ENCODE data around the gene NECAP2. TPM values are rescaled to one million over a fixed set of nuclear protein-coding genes. Genes with fewer than 3 reads are reported as not detected.
"Not testable (repeated sequence)": the region's sequence is repeated elsewhere in the genome, so short reads cannot be mapped to it uniquely, and the experiment has no call there.

The NECAP2 gene
- total and polyA plus RNA-seq, 4 donors = 21.8 to 41.8 (median 26.2) TPM

GRCh38 chr1:16503494-16503893 lies 63.0 kb downstream of the NECAP2 start:
- no peaks in the 10 kb centered on the region for H3K36me3 ChIP-seq (ENCODE audit: control insufficient read depth in 4 of 4, insufficient read depth in 3 of 4, low read depth in 1 of 4, low read length in 3 of 4)
- H3K27me3 ChIP-seq (ENCODE audit: control insufficient read depth in 4 of 4, insufficient read depth in 4 of 4, low read length in 3 of 4) = no peaks in the 10 kb centered on the region
- H3K9ac ChIP-seq (ENCODE audit: low read depth in 1 of 2, low read length in 2 of 2) = no peak overlapping the region
- H3K4me1 ChIP-seq (ENCODE audit: control insufficient read depth in 4 of 4, insufficient read depth in 4 of 4, low read length in 3 of 4) = peaks cover 0 to 9% (median 6%) of the 10 kb centered on the region in 4 donors
- DNase-seq (ENCODE audit: low spot score) = no peak
- no peaks in the 10 kb centered on the region for H3K9me3 ChIP-seq (ENCODE audit: control insufficient read depth in 4 of 4, low read length in 3 of 4)
- TF ChIP-seq SP1 (IDR thresholded peaks at IDR 0.05) = no peak
- H3K27ac ChIP-seq (ENCODE audit: low read depth in 1 of 2, low read length in 2 of 2) = no peak overlapping the region
- 81% methylated on average over 2 of the region's 2 CpGs for WGBS
- H3K4me3 ChIP-seq (ENCODE audit: low read depth in 1 of 3, low read length in 3 of 3) = no peak overlapping the region

GRCh38 chr1:16505870-16506269 lies 65.3 kb downstream of the NECAP2 start:
- not testable (repeated sequence) for DNase-seq (ENCODE audit: low spot score); H3K4me1 ChIP-seq (ENCODE audit: control insufficient read depth in 4 of 4, insufficient read depth in 4 of 4, low read length in 3 of 4); H3K27me3 ChIP-seq (ENCODE audit: control insufficient read depth in 4 of 4, insufficient read depth in 4 of 4, low read length in 3 of 4); H3K36me3 ChIP-seq (ENCODE audit: control insufficient read depth in 4 of 4, insufficient read depth in 3 of 4, low read depth in 1 of 4, low read length in 3 of 4); H3K4me3 ChIP-seq (ENCODE audit: low read depth in 1 of 3, low read length in 3 of 3); H3K9me3 ChIP-seq (ENCODE audit: control insufficient read depth in 4 of 4, low read length in 3 of 4); H3K27ac ChIP-seq (ENCODE audit: low read depth in 1 of 2, low read length in 2 of 2); H3K9ac ChIP-seq (ENCODE audit: low read depth in 1 of 2, low read length in 2 of 2)
- WGBS = 98% methylated on average over 2 of the region's 2 CpGs

GRCh38 chr1:16506364-16507136 lies 66.0 kb downstream of the NECAP2 start:
- not testable (repeated sequence) for DNase-seq (ENCODE audit: low spot score)

GRCh38 chr1:16508861-16509445 lies 68.4 kb downstream of the NECAP2 start:
- DNase-seq (ENCODE audit: low spot score); H3K4me1 ChIP-seq (ENCODE audit: control insufficient read depth in 4 of 4, insufficient read depth in 4 of 4, low read length in 3 of 4); H3K36me3 ChIP-seq (ENCODE audit: control insufficient read depth in 4 of 4, insufficient read depth in 3 of 4, low read depth in 1 of 4, low read length in 3 of 4); H3K27me3 ChIP-seq (ENCODE audit: control insufficient read depth in 4 of 4, insufficient read depth in 4 of 4, low read length in 3 of 4); H3K27ac ChIP-seq (ENCODE audit: low read depth in 1 of 2, low read length in 2 of 2); H3K9ac ChIP-seq (ENCODE audit: low read depth in 1 of 2, low read length in 2 of 2); H3K9me3 ChIP-seq (ENCODE audit: control insufficient read depth in 4 of 4, low read length in 3 of 4); H3K4me3 ChIP-seq (ENCODE audit: low read depth in 1 of 3, low read length in 3 of 3): not testable (repeated sequence)
- 87% methylated on average over 8 of the region's 8 CpGs for WGBS

More at GRCh38 chr1:16506364-16507136, 66.0 kb downstream of the NECAP2 start:
- H3K27me3 ChIP-seq (ENCODE audit: control insufficient read depth in 4 of 4, insufficient read depth in 4 of 4, low read length in 3 of 4); H3K4me3 ChIP-seq (ENCODE audit: low read depth in 1 of 3, low read length in 3 of 3); H3K4me1 ChIP-seq (ENCODE audit: control insufficient read depth in 4 of 4, insufficient read depth in 4 of 4, low read length in 3 of 4); H3K9ac ChIP-seq (ENCODE audit: low read depth in 1 of 2, low read length in 2 of 2); H3K27ac ChIP-seq (ENCODE audit: low read depth in 1 of 2, low read length in 2 of 2); H3K9me3 ChIP-seq (ENCODE audit: control insufficient read depth in 4 of 4, low read length in 3 of 4); H3K36me3 ChIP-seq (ENCODE audit: control insufficient read depth in 4 of 4, insufficient read depth in 3 of 4, low read depth in 1 of 4, low read length in 3 of 4): not testable (repeated sequence)
- WGBS = 77% methylated on average over 15 of the region's 15 CpGs

Other genes starting within 250 kb of the NECAP2 start
- gene ARHGEF19, start 228.1 kb upstream of the NECAP2 start, total RNA-seq = 1 to 10 TPM in 1 of 2 donors, under 1 TPM in 1; 0.79 to 3.0 TPM
- 1 to 10 TPM; 1.9 to 3.2 TPM for gene ARHGEF19, start 228.1 kb upstream of the NECAP2 start, polyA plus RNA-seq
- 1 to 10 TPM; 2.5 to 2.7 TPM for gene CPLANE2, start 203.5 kb upstream of the NECAP2 start, total RNA-seq
- 1 to 10 TPM in 1 of 2 donors, under 1 TPM in 1; 0.96 to 2.4 TPM for gene CPLANE2, start 203.5 kb upstream of the NECAP2 start, polyA plus RNA-seq
- 1 to 10 TPM; 6.3 to 9.4 TPM for gene FBXO42, start 88.2 kb upstream of the NECAP2 start, total RNA-seq
- 1 to 10 TPM; 5.9 to 6.7 TPM for gene FBXO42, start 88.2 kb upstream of the NECAP2 start, polyA plus RNA-seq
- gene SZRD1, start 73.5 kb upstream of the NECAP2 start, total RNA-seq = 10 to 100 TPM; 14.2 to 22.3 TPM
- gene SZRD1, start 73.5 kb upstream of the NECAP2 start, polyA plus RNA-seq = 10 to 100 TPM; 27.8 to 44.3 TPM
- gene SPATA21, start 3.3 kb upstream of the NECAP2 start, total RNA-seq = under 1 TPM in 1 of 2 donors, not detected in 1; 0.42 TPM
- under 1 TPM in 1 of 2 donors, not detected in 1; 0.08 TPM for gene SPATA21, start 3.3 kb upstream of the NECAP2 start, polyA plus RNA-seq
- gene RNU1-1, start 73.6 kb downstream of the NECAP2 start, total RNA-seq = under 1 TPM; under 0.01 TPM
- gene RNU1-1, start 73.6 kb downstream of the NECAP2 start, polyA plus RNA-seq = 10 to 100 TPM in 1 of 2 donors, not detected in 1; 16.7 TPM
- gene NBPF1, start 172.8 kb downstream of the NECAP2 start, total RNA-seq = 10 to 100 TPM in 1 of 2 donors, 1 to 10 TPM in 1; 9.7 to 16.4 TPM
- gene NBPF1, start 172.8 kb downstream of the NECAP2 start, polyA plus RNA-seq = 10 to 100 TPM in 1 of 2 donors, 1 to 10 TPM in 1; 8.0 to 11.9 TPM
- gene RNU1-3, start 226.2 kb downstream of the NECAP2 start, total RNA-seq = under 1 TPM; under 0.01 TPM
- 10 to 100 TPM in 1 of 2 donors, not detected in 1; 16.7 TPM for gene RNU1-3, start 226.2 kb downstream of the NECAP2 start, polyA plus RNA-seq